ENCODE results near the gene CCDC32. TPM values are rescaled to one million over a fixed set of nuclear protein-coding genes. Genes with fewer than 3 reads are reported as not detected.

Gene CCDC32
- total and polyA plus RNA-seq, 7 donors, result 9.3 to 54.9 (median 23.6) TPM

DNA sequence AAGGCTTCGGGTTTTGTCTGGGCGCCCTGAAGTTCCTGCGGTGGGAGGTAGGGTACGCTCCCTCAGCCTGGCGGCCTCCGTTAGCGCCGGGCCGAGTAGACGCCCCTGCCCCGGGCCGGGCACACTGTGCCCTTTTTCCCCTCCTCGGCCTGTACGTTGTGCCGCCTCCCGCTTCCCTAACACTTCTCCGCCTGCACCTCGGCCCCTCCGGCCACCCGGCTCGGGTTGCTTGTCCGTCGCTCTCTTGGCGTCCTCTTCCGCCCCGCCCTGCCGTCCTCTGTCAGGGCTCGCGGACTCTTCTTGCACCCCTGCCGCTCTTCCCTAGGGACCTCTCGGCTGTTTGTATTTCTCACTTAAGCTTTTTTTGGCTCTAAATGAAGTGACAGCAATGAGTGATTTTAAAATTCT is 29.6 kb upstream of the CCDC32 start:
- Histone ChIP-seq H3K27me3 (ENCODE audit: insufficient read depth in 3 of 3, low read length in 2 of 3) (peaks cover 0 to 4% (median 0%) of the 10 kb centered on the region in 3 donors), H3K36me3 (ENCODE audit: insufficient read depth in 1 of 2, low read depth in 1 of 2) (no peaks in the 10 kb centered on the region), H3K4me3 (peak overlapping the region; percentile 73), H3K27ac (peak overlapping the region; percentile 91), H3K9me3 (no peaks in the 10 kb centered on the region), H3K4me1 (no peaks in the 10 kb centered on the region)
- intact Hi-C loops (cut with DNase I), result loop anchor here (5.0 to 10.0 kb wide), 2 partner anchors 70 to 298 kb away; partner anchors contain the start of gene VPS18 (in 1 of the 2)
- ATAC-seq, result peak; percentile 44 to 57 (median 52)
- TF ChIP-seq, protein P1, sequence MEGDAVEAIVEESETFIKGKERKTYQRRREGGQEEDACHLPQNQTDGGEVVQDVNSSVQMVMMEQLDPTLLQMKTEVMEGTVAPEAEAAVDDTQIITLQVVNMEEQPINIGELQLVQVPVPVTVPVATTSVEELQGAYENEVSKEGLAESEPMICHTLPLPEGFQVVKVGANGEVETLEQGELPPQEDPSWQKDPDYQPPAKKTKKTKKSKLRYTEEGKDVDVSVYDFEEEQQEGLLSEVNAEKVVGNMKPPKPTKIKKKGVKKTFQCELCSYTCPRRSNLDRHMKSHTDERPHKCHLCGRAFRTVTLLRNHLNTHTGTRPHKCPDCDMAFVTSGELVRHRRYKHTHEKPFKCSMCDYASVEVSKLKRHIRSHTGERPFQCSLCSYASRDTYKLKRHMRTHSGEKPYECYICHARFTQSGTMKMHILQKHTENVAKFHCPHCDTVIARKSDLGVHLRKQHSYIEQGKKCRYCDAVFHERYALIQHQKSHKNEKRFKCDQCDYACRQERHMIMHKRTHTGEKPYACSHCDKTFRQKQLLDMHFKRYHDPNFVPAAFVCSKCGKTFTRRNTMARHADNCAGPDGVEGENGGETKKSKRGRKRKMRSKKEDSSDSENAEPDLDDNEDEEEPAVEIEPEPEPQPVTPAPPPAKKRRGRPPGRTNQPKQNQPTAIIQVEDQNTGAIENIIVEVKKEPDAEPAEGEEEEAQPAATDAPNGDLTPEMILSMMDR (IDR thresholded peaks at IDR 0.05), result no peak
- WGBS, 3 donors, result 0 to 1% (median 1%) methylated on average over 29 to 31 of the region's 31 CpGs
- DNase-seq, result peak; percentile 55 to 73

DNA sequence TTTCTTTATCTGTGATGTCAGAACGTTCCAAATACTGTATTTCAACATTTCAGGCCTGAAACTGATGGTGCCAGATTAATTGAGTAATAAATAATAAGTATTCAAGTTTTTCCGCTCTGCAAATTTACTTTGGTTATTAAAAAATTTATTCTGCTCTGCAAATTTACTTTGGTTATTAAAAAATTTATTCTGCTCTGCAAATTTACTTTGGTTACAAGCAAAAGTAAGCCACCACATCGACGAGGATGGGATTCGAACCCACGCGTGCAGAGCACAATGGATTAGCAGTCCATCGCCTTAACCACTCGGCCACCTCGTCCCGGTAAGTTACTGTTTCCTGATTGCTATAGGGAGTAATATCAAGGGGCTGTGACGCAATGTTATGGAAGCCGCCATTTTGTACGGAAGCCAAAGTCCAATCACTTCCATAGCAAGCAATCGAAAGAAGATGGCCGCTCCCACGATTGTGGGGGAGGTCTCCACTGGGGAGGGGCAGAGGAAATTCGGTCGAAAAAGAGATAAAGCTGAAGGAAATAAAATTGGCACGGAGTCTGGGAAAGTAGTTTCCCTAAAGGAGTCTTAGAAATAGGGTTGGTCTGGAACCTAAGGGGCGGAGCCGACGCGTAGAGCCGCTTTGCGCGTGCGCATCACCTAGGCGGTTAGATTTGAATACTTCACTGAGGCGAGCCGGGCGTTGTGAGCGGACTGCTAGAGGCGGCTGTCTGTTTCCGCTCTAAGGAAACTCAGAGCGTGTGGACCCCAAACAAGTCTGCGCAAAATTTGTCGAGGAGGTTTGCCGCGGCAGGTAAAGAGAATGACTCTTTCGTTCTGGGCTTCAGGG is 29.0 kb upstream of the CCDC32 start, which contains the start of gene KNL1:
Gene KNL1, plus strand, starts transcription at position 662 of the 841 bp plus-strand sequence. CDS start 8,683 bp downstream, outside the sequence.
- WGBS, 3 donors, result 2 to 3% (median 2%) methylated on average over 41 of the region's 41 CpGs
- Histone ChIP-seq H3K4me3 (peak within 1 kb of the TSS; percentile 73), H3K4me1 (no peaks in the 10 kb centered on the region), H3K36me3 (ENCODE audit: insufficient read depth in 1 of 2, low read depth in 1 of 2) (no peaks in the 10 kb centered on the region), H3K27ac (peak within 1 kb of the TSS; percentile 91), H3K9me3 (no peaks in the 10 kb centered on the region), H3K27me3 (ENCODE audit: insufficient read depth in 3 of 3, low read length in 2 of 3) (peaks cover 0 to 4% (median 0%) of the 10 kb centered on the region in 3 donors)
- peak; percentile 92 to 96 (median 94) for ATAC-seq
- peak; percentile 84 to 92 for DNase-seq
- intact Hi-C loops (cut with DNase I), result loop anchor here (5.0 to 10.0 kb wide), 2 partner anchors 69 to 298 kb away; partner anchors contain the start of gene VPS18 (in 1 of the 2)
- TF ChIP-seq, protein P1 (IDR thresholded peaks at IDR 0.05), result no peak

DNA sequence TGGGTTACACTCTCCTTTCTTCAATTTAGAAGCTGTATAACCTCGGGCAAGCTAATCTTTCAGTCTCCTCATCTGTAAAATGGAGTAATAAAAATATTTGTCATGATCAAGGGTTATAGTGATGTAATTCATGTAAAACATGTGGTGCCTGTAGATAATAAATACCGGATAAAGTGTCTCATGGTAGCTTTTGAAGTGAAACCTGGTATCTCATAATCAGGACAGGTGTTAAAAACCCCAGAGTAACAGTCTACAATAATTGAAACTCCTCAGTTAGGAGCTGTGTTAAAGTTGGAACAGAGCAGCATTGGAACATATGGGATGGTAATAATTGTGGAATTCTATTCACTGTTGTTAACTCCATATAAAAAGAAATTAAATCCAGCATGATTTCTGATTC is 28.3 kb upstream of the CCDC32 start:
- Histone ChIP-seq H3K36me3 (ENCODE audit: insufficient read depth in 1 of 2, low read depth in 1 of 2) (no peaks in the 10 kb centered on the region), H3K27me3 (ENCODE audit: insufficient read depth in 3 of 3, low read length in 2 of 3) (peaks cover 0 to 4% (median 0%) of the 10 kb centered on the region in 3 donors), H3K4me1 (no peaks in the 10 kb centered on the region), H3K27ac (no peak overlapping the region), H3K9me3 (no peaks in the 10 kb centered on the region), H3K4me3 (peak overlapping the region; percentile 73)
- no peak for DNase-seq
- intact Hi-C loops (cut with DNase I), result loop anchor here (5.0 to 10.0 kb wide), 2 partner anchors 68 to 299 kb away; partner anchors contain the start of gene VPS18 (in 1 of the 2)
- TF ChIP-seq, protein P1 (IDR thresholded peaks at IDR 0.05), result no peak
- peak in 1 of 4 donors; percentile 10 for ATAC-seq
- 54 to 63% (median 60%) methylated on average over 2 of the region's 2 CpGs for WGBS, 3 donors

DNA sequence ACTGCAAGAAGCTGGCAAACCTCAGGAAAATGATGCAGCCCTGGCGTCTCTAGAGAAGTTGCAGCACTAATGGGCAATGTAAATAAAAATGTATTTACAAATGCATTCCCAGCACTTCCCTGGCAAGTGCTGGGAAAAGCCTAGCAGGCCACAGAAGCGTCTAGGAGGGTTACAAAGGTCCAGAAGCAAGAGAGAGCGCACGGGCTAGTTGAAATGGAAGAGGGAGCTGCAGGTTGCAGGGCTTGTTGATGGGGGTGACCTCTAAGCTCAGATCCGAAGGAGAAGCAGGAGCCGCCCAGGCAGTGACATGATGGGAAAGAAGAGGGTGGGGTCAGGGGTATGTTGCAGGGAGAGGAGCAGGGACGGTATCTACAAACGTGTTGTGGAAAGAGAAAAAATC is 26.5 kb upstream of the CCDC32 start:
- no peak for ATAC-seq
- H3K4me1 ChIP-seq, result no peaks in the 10 kb centered on the region
- H3K36me3 ChIP-seq (ENCODE audit: insufficient read depth in 1 of 2, low read depth in 1 of 2), result no peaks in the 10 kb centered on the region
- TF ChIP-seq, protein P1 (IDR thresholded peaks at IDR 0.05), result no peak
- intact Hi-C loops (cut with DNase I), result loop anchor here (5.0 to 10.0 kb wide), 2 partner anchors 67 to 301 kb away; partner anchors contain the start of gene VPS18 (in 1 of the 2)
- no peak for DNase-seq
- H3K4me3 ChIP-seq, result no peak overlapping the region
- peaks cover 0 to 4% (median 0%) of the 10 kb centered on the region in 3 donors for H3K27me3 ChIP-seq (ENCODE audit: insufficient read depth in 3 of 3, low read length in 2 of 3)
- WGBS, 3 donors, result 77 to 82% (median 79%) methylated on average over 8 of the region's 8 CpGs
- no peaks in the 10 kb centered on the region for H3K9me3 ChIP-seq
- H3K27ac ChIP-seq, result no peak overlapping the region
